HCT116 (cell line): ENCODE results near the gene RAVER1. TPM values are rescaled to one million over a fixed set of nuclear protein-coding genes. Genes with fewer than 3 reads are reported as not detected.

ENCODE experiments used
- ATAC-seq: fragments of 200-7000 bp; cut with Tn5 transposase; 2 replicates; pipeline ENCODE4 v1.9.1; 2020; ENCODE audit warnings: mild to moderate bottlenecking, moderate library complexity
- BruUV-seq: library from RNA; stranded (reverse); fragments of 400-500 nt; replicated peaks from 2 replicates; lab custom pipeline; 2021; lab: Mats Ljungman, UMichigan
- CTCF ChIA-PET: fragments of 300-600 bp; sonication (Branson Sonifier 250); formaldehyde crosslinking; loops from one replicate; lab custom pipeline; 2021; ENCODE audit warnings: antibody characterized with exemption; lab: Charles Lee
- POLR2A ChIA-PET: fragments of 300-600, 350-600 bp; sonication (Branson Sonifier 250); formaldehyde crosslinking; loops from one replicate; lab custom pipeline; 2021; ENCODE audit warnings: antibody characterized with exemption; lab: Charles Lee
- RAD21 ChIA-PET, 2 experiments: fragments of 300-600 bp; sonication (Branson Sonifier 250); formaldehyde crosslinking; loops; one replicate each; lab custom pipeline; 2023; ENCODE audit warnings: low total read pairs in 2 of 2; ENCODE audit not compliant: uncharacterized antibody in 2 of 2, unreplicated experiment in 2 of 2, low non-redundant PET in 1 of 2; lab: Charles Lee
- DNase-seq: peaks from one replicate; pipeline ENCODE4 v3.0.0-alpha.2; 2010; ENCODE audit warnings: low read depth, low spot score
- H2AFZ ChIP-seq: fragments of 200-600 bp; shearing (Covaris generic), sonication (generic); 2 replicates; pipeline ENCODE4 v1.6.1; 2017; ENCODE audit warnings: low read depth, mixed run types, mixed read lengths, antibody characterized with exemption, low read length; ENCODE audit not compliant: poor library complexity, severe bottlenecking
- H3K27ac ChIP-seq: 2 replicates; pipeline ENCODE4 v1.5.1; 2012; ENCODE audit warnings: low read depth, low read length
- H3K27me3 ChIP-seq: fragments of 200-600 bp; sonication (generic); 2 replicates; pipeline ENCODE4 v1.6.1; 2016; ENCODE audit warnings: mixed run types, low read length, mixed read lengths; ENCODE audit not compliant: insufficient read depth
- H3K36me3 ChIP-seq, 2 experiments: fragments of 200-500 bp in 1 of 2; fragments of 200-600 bp in 1 of 2; sonication (Bioruptor generic) in 1 of 2; sonication (generic) in 1 of 2; 2 replicates each; pipeline versions ENCODE4 v1.5.1 to v1.6.1; 2014 to 2016; ENCODE audit warnings: low read length in 2 of 2, inconsistent platforms in 1 of 2, mixed read lengths in 1 of 2, mixed run types in 1 of 2; ENCODE audit not compliant: insufficient read depth in 2 of 2, control insufficient read depth in 1 of 2
- H3K4me1 ChIP-seq, 2 experiments: fragments of 200-600 bp in 1 of 2; sonication (generic) in 1 of 2; 2 replicates each; pipeline versions ENCODE4 v1.5.1 to v1.6.1; 2012 to 2017; ENCODE audit warnings: low read length in 2 of 2, inconsistent platforms in 1 of 2, mild to moderate bottlenecking in 1 of 2, mixed read lengths in 1 of 2, mixed run types in 1 of 2, moderate library complexity in 1 of 2; ENCODE audit not compliant: insufficient read depth in 2 of 2, control insufficient read depth in 1 of 2
- H3K4me2 ChIP-seq: fragments of 200-600 bp; sonication (generic); 2 replicates; pipeline ENCODE4 v1.6.1; 2017; ENCODE audit warnings: mixed run types, low read length, mixed read lengths
- H3K4me3 ChIP-seq, 2 experiments: fragments of 200-600 bp in 1 of 2; sonication (generic) in 1 of 2; replicated peaks in 1 of 2; 2 replicates each; pipeline ENCODE4 v1.5.1; 2011 to 2016; ENCODE audit warnings: low read length in 2 of 2, control low read depth in 1 of 2, low read depth in 1 of 2, mild to moderate bottlenecking in 1 of 2, mixed read lengths in 1 of 2, mixed run types in 1 of 2
- H3K79me2 ChIP-seq: fragments of 200-600 bp; sonication (generic); 2 replicates; pipeline ENCODE4 v1.6.1; 2017; ENCODE audit warnings: mild to moderate bottlenecking, mixed run types, low read length, moderate library complexity, mixed read lengths; ENCODE audit not compliant: insufficient read depth
- H3K9ac ChIP-seq: fragments of 200-600 bp; sonication (generic); 2 replicates; pipeline ENCODE4 v1.6.1; 2016; ENCODE audit warnings: low read length, mixed read lengths
- H3K9me2 ChIP-seq: fragments of 200-600 bp; sonication (generic), shearing (Covaris generic); 2 replicates; pipeline ENCODE4 v1.6.1; 2017; ENCODE audit warnings: mixed run types, mild to moderate bottlenecking, moderate library complexity; ENCODE audit not compliant: insufficient read depth
- H3K9me3 ChIP-seq, 2 experiments: fragments of 200-500 bp in 1 of 2; fragments of 200-600 bp in 1 of 2; sonication (Bioruptor generic) in 1 of 2; sonication (generic) in 1 of 2; 2 replicates each; pipeline ENCODE4 v1.6.1; 2014 to 2017; ENCODE audit warnings: low read length in 2 of 2, mixed read lengths in 2 of 2, inconsistent platforms in 1 of 2, low read depth in 1 of 2, mild to moderate bottlenecking in 1 of 2, mixed run types in 1 of 2, moderate library complexity in 1 of 2; ENCODE audit not compliant: control insufficient read depth in 1 of 2, insufficient read depth in 1 of 2
- H4K20me1 ChIP-seq: fragments of 200-600 bp; sonication (generic), shearing (Covaris generic); 2 replicates; pipeline ENCODE4 v1.6.1; 2017; ENCODE audit warnings: mixed run types, mild to moderate bottlenecking, moderate library complexity; ENCODE audit not compliant: insufficient read depth
- EGR1 ChIP-seq: IDR thresholded peaks from 2 replicates; pipeline ENCODE4 v1.6.1; 2012; ENCODE audit warnings: low read depth
- ELF1 ChIP-seq: IDR thresholded peaks from 2 replicates; pipeline ENCODE4 v1.6.1; 2012; ENCODE audit warnings: low read depth, borderline replicate concordance
- EZH2phosphoT487 ChIP-seq: fragments of 200-600 bp; IDR thresholded peaks from 2 replicates; pipeline ENCODE4 v1.6.1; 2018; ENCODE audit warnings: antibody characterized with exemption, borderline replicate concordance
- POLR2AphosphoS5 ChIP-seq: IDR thresholded peaks from 2 replicates; pipeline ENCODE4 v1.6.1; 2011; ENCODE audit warnings: mild to moderate bottlenecking, low read depth, low read length, moderate library complexity
- SRF ChIP-seq: IDR thresholded peaks from 2 replicates; pipeline ENCODE4 v1.6.1; 2012; ENCODE audit warnings: low read depth
- YY1 ChIP-seq: IDR thresholded peaks from 2 replicates; pipeline ENCODE4 v1.6.1; 2011; ENCODE audit warnings: low read length, low read depth, moderate library complexity, mild to moderate bottlenecking; ENCODE audit not compliant: insufficient replicate concordance; ENCODE audit errors: extremely low read depth
- intact Hi-C: fragments of 100-400 bp; cut with micrococcal nuclease; formaldehyde crosslinking; loops from 2 replicates; pipeline ENCODE4 v1.10.0; 2022
- total RNA-seq: library from RNA; stranded (reverse); gene quantifications from one replicate; pipeline ENCODE4 v1.2.1, GENCODE V29; 2021; ENCODE audit not compliant: unreplicated experiment
- TF ChIP-seq, protein P1 (sequence below): IDR thresholded peaks from 2 replicates; pipeline ENCODE4 v1.6.1; 2012; ENCODE audit warnings: low read depth
- TF ChIP-seq, protein P2 (sequence below): IDR thresholded peaks from 2 replicates; pipeline ENCODE4 v1.6.1; 2012
- TF ChIP-seq, protein P3 (sequence below), 3 experiments: fragments of 200-600 bp in 1 of 3; sonication (generic) in 1 of 3; IDR thresholded peaks in 2 of 3; conservative IDR thresholded peaks in 1 of 3; 2 replicates each; pipeline ENCODE4 v1.5.1; 2012 to 2017; ENCODE audit warnings: low read depth in 2 of 3, low read length in 2 of 3, antibody characterized with exemption in 1 of 3, borderline replicate concordance in 1 of 3, control low read depth in 1 of 3, mild to moderate bottlenecking in 1 of 3, mixed read lengths in 1 of 3, mixed run types in 1 of 3, moderate library complexity in 1 of 3; ENCODE audit not compliant: insufficient read depth in 1 of 3
- TF ChIP-seq, protein P4 (sequence below): IDR thresholded peaks from 2 replicates; pipeline ENCODE4 v1.6.1; 2012

The RAVER1 gene
- total RNA-seq, 1 experiment from 2014 or later, result 71.0 TPM

DNA sequence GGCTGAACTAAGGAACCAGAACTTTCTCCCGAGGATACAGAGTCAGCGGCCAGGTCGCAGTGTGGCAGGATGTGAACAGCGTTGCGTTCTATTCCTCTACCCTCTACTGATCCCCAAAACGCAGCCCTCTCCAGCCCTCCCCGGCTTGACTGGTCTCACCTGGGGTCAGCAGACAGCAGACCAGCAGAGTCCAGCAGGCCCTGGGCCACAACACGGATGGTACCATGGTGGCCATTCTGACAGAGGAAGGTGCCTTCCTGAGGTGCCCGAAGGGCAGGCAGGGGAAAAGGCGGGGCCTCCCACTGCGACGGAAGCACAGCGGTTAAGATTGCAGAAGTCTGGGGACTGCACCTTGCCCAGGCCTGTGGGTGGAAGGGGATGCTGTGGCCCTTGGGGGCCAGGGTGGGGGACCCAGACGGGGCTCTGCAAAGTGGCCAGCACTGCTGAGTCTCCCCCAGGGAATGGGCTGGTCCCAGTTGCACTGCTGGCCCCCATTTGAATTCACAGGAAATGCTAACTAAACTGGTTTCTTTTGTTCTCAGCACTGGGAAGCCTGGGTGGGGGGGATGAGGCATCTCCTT, 6.1 kb upstream of the RAVER1 start, which contains the start of gene ICAM3 (continued):
- TF ChIP-seq, protein P1, sequence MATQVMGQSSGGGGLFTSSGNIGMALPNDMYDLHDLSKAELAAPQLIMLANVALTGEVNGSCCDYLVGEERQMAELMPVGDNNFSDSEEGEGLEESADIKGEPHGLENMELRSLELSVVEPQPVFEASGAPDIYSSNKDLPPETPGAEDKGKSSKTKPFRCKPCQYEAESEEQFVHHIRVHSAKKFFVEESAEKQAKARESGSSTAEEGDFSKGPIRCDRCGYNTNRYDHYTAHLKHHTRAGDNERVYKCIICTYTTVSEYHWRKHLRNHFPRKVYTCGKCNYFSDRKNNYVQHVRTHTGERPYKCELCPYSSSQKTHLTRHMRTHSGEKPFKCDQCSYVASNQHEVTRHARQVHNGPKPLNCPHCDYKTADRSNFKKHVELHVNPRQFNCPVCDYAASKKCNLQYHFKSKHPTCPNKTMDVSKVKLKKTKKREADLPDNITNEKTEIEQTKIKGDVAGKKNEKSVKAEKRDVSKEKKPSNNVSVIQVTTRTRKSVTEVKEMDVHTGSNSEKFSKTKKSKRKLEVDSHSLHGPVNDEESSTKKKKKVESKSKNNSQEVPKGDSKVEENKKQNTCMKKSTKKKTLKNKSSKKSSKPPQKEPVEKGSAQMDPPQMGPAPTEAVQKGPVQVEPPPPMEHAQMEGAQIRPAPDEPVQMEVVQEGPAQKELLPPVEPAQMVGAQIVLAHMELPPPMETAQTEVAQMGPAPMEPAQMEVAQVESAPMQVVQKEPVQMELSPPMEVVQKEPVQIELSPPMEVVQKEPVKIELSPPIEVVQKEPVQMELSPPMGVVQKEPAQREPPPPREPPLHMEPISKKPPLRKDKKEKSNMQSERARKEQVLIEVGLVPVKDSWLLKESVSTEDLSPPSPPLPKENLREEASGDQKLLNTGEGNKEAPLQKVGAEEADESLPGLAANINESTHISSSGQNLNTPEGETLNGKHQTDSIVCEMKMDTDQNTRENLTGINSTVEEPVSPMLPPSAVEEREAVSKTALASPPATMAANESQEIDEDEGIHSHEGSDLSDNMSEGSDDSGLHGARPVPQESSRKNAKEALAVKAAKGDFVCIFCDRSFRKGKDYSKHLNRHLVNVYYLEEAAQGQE, result no peak
- TF ChIP-seq SRF, result no peak
- no peak for TF ChIP-seq YY1

DNA sequence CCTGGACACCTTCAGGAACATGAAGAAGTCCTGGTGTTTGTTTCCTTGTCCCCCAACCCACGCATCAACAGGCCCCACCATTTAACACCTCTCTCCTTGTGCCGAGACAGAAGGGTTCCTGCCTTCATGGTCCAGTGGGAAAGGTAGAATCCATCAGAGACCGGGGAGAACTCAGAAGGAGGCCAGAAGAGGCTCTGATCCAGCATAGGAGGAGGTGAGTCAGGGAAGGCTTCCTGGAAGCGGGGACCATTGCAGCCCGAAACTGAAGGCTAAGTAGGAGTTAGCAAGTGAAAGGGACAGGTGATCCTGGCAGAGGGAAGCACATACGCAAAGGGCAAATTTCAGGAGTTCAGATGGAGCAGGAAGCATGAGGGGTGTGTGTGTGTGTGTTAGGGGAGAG, 5.6 kb upstream of the RAVER1 start:
- BruUV-seq, result no TSS peak
- ChIA-PET CTCF (no interaction called here), POLR2A (no interaction called here), RAD21 (no interaction called here)
- no peak overlapping the region for H3K4me3 ChIP-seq
- H3K4me2 ChIP-seq, result no peak overlapping the region
- peaks cover 4% of the 10 kb centered on the region; the same call in 1 of the 2 replicates for H3K79me2 ChIP-seq
- no peaks in the 10 kb centered on the region for H3K27me3 ChIP-seq
- H2AFZ ChIP-seq, result no peak overlapping the region
- H3K4me1 ChIP-seq, result peaks cover 0 to 23% of the 10 kb centered on the region in 2 experiments; a peak in 2 of 4 replicates
- H3K9me3 ChIP-seq, result no peaks in the 10 kb centered on the region
- no peak overlapping the region for H3K9ac ChIP-seq
- no peaks in the 10 kb centered on the region for H4K20me1 ChIP-seq
- no peaks in the 10 kb centered on the region for H3K36me3 ChIP-seq
- DNase-seq, result no peak
- ATAC-seq, result no peak
- TF ChIP-seq EGR1 (no peak), EZH2phosphoT487 (no peak), SRF (no peak), POLR2AphosphoS5 (no peak), ELF1 (no peak)
- TF ChIP-seq, protein P2, sequence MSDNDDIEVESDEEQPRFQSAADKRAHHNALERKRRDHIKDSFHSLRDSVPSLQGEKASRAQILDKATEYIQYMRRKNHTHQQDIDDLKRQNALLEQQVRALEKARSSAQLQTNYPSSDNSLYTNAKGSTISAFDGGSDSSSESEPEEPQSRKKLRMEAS, result no peak
- TF ChIP-seq, protein P3, sequence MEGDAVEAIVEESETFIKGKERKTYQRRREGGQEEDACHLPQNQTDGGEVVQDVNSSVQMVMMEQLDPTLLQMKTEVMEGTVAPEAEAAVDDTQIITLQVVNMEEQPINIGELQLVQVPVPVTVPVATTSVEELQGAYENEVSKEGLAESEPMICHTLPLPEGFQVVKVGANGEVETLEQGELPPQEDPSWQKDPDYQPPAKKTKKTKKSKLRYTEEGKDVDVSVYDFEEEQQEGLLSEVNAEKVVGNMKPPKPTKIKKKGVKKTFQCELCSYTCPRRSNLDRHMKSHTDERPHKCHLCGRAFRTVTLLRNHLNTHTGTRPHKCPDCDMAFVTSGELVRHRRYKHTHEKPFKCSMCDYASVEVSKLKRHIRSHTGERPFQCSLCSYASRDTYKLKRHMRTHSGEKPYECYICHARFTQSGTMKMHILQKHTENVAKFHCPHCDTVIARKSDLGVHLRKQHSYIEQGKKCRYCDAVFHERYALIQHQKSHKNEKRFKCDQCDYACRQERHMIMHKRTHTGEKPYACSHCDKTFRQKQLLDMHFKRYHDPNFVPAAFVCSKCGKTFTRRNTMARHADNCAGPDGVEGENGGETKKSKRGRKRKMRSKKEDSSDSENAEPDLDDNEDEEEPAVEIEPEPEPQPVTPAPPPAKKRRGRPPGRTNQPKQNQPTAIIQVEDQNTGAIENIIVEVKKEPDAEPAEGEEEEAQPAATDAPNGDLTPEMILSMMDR (IDR thresholded peaks at IDR 0.05 in 2 of 3, conservative IDR thresholded peaks at IDR 0.05 in 1 of 3; ENCODE audit: borderline replicate concordance in 1 of 3, insufficient read depth in 1 of 3, low read depth in 2 of 3, low read length in 2 of 3), result no peak
- TF ChIP-seq, protein P4, sequence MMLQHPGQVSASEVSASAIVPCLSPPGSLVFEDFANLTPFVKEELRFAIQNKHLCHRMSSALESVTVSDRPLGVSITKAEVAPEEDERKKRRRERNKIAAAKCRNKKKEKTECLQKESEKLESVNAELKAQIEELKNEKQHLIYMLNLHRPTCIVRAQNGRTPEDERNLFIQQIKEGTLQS, result no peak
- TF ChIP-seq, protein P1, result no peak
- H3K9me2 ChIP-seq, result no peaks in the 10 kb centered on the region
- intact Hi-C loops, result no loop called here
- no peak overlapping the region for H3K27ac ChIP-seq
